ENCODE data around the gene PANK1. TPM values are rescaled to one million over a fixed set of nuclear protein-coding genes. Genes with fewer than 3 reads are reported as not detected.

The PANK1 gene
- total RNA-seq, 1 experiment from 2014 or later = 19.2 TPM

- no peaks in the 10 kb centered on the region for H3K36me3 ChIP-seq (ENCODE audit: insufficient read depth, low read length, poor library complexity, severe bottlenecking)
- POLR2A ChIA-PET (ENCODE audit: low non-redundant PET) = no interaction called here
- no peak for DNase-seq (ENCODE audit: low spot score)
- no peaks in the 10 kb centered on the region for H3K27me3 ChIP-seq (replicated peaks; ENCODE audit: insufficient read depth, low read depth, low read length, poor library complexity)
- TF ChIP-seq EZH2 (IDR thresholded peaks at IDR 0.05; ENCODE audit: borderline replicate concordance, low read depth, low read length, poor library complexity, severe bottlenecking) = no peak
- TF ChIP-seq, protein P1, sequence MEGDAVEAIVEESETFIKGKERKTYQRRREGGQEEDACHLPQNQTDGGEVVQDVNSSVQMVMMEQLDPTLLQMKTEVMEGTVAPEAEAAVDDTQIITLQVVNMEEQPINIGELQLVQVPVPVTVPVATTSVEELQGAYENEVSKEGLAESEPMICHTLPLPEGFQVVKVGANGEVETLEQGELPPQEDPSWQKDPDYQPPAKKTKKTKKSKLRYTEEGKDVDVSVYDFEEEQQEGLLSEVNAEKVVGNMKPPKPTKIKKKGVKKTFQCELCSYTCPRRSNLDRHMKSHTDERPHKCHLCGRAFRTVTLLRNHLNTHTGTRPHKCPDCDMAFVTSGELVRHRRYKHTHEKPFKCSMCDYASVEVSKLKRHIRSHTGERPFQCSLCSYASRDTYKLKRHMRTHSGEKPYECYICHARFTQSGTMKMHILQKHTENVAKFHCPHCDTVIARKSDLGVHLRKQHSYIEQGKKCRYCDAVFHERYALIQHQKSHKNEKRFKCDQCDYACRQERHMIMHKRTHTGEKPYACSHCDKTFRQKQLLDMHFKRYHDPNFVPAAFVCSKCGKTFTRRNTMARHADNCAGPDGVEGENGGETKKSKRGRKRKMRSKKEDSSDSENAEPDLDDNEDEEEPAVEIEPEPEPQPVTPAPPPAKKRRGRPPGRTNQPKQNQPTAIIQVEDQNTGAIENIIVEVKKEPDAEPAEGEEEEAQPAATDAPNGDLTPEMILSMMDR (conservative IDR thresholded peaks at IDR 0.05; ENCODE audit: low read depth, low read length) = no peak
- CTCF ChIA-PET = no interaction called here
- H3K4me1 ChIP-seq (ENCODE audit: insufficient read depth, low read length, poor library complexity, severe bottlenecking) = no peaks in the 10 kb centered on the region
- intact Hi-C loops (cut with micrococcal nuclease; ENCODE audit: unreplicated experiment) = no loop called here
- H3K27ac ChIP-seq (ENCODE audit: low read depth, low read length, poor library complexity, severe bottlenecking) = no peak overlapping the region
- H3K9me3 ChIP-seq (ENCODE audit: low read depth, low read length, poor library complexity, severe bottlenecking) = no peaks in the 10 kb centered on the region
- no TSS peak for BruUV-seq (replicated peaks)
- H3K4me3 ChIP-seq (ENCODE audit: low read depth, low read length, poor library complexity, severe bottlenecking) = no peak overlapping the region
Observed at GRCh38 chr10:89670926-89671325, 25.9 kb upstream of the PANK1 start.

DNA sequence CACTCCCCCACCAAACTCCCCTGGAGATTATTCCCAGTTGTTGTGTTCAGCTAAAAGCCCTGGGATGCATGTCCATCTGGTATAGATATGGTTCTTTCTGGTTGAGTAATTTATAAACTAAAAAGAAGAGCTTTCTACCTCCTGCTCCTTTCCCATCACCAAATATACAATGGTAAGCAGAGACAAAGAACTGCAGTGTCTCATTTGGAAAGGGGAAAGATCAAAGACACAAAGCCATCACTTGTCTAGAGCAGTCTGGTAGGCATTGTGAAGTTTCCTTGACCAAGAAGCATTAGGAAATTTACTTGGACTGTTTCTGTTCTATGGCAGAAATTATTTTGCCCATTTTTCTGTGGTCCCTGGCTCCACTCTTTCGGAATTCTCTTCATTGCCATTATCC lies 24.9 kb upstream of the PANK1 start:
- no peak for DNase-seq (ENCODE audit: low spot score)
- TF ChIP-seq, protein P1 (conservative IDR thresholded peaks at IDR 0.05; ENCODE audit: low read depth, low read length) = no peak
- TF ChIP-seq EZH2 (IDR thresholded peaks at IDR 0.05; ENCODE audit: borderline replicate concordance, low read depth, low read length, poor library complexity, severe bottlenecking) = no peak
- ChIA-PET POLR2A (ENCODE audit: low non-redundant PET) (no interaction called here), CTCF (interaction anchor here (0.5 kb wide), 1 partner anchor 585 kb away, joined by 3 read pairs; no protein-coding TSS in a partner anchor)
- H3K9me3 ChIP-seq (ENCODE audit: low read depth, low read length, poor library complexity, severe bottlenecking) = no peaks in the 10 kb centered on the region
- H3K27me3 ChIP-seq (replicated peaks; ENCODE audit: insufficient read depth, low read depth, low read length, poor library complexity) = no peaks in the 10 kb centered on the region
- no peak overlapping the region for H3K27ac ChIP-seq (ENCODE audit: low read depth, low read length, poor library complexity, severe bottlenecking)
- H3K4me3 ChIP-seq (ENCODE audit: low read depth, low read length, poor library complexity, severe bottlenecking) = no peak overlapping the region
- no peaks in the 10 kb centered on the region for H3K4me1 ChIP-seq (ENCODE audit: insufficient read depth, low read length, poor library complexity, severe bottlenecking)
- no peaks in the 10 kb centered on the region for H3K36me3 ChIP-seq (ENCODE audit: insufficient read depth, low read length, poor library complexity, severe bottlenecking)
- intact Hi-C loops (cut with micrococcal nuclease; ENCODE audit: unreplicated experiment) = no loop called here
- no TSS peak for BruUV-seq (replicated peaks)

- intact Hi-C loops (cut with micrococcal nuclease; ENCODE audit: unreplicated experiment) = no loop called here
- Histone ChIP-seq H3K27ac (ENCODE audit: low read depth, low read length, poor library complexity, severe bottlenecking) (no peak overlapping the region), H3K27me3 (replicated peaks; ENCODE audit: insufficient read depth, low read depth, low read length, poor library complexity) (no peaks in the 10 kb centered on the region), H3K4me3 (ENCODE audit: low read depth, low read length, poor library complexity, severe bottlenecking) (no peak overlapping the region), H3K4me1 (ENCODE audit: insufficient read depth, low read length, poor library complexity, severe bottlenecking) (no peaks in the 10 kb centered on the region), H3K9me3 (ENCODE audit: low read depth, low read length, poor library complexity, severe bottlenecking) (no peaks in the 10 kb centered on the region), H3K36me3 (ENCODE audit: insufficient read depth, low read length, poor library complexity, severe bottlenecking) (no peaks in the 10 kb centered on the region)
- TF ChIP-seq EZH2 (IDR thresholded peaks at IDR 0.05; ENCODE audit: borderline replicate concordance, low read depth, low read length, poor library complexity, severe bottlenecking) = no peak
- TF ChIP-seq, protein P1 (conservative IDR thresholded peaks at IDR 0.05; ENCODE audit: low read depth, low read length) = no peak
- ChIA-PET POLR2A (ENCODE audit: low non-redundant PET) (no interaction called here), CTCF (no interaction called here)
- no peak for DNase-seq (ENCODE audit: low spot score)
- BruUV-seq (replicated peaks) = no TSS peak
Observed at GRCh38 chr10:89668386-89669071, 23.5 kb upstream of the PANK1 start.

Data from A673 (cell line).